ENCODE measurements around the gene GLYATL1B. TPM values are rescaled to one million over a fixed set of nuclear protein-coding genes. Genes with fewer than 3 reads are reported as not detected.
A peak's percentile ranks its signal among the peaks of the same experiment; 100 is the strongest.
"Not testable (repeated sequence)": the region's sequence is repeated elsewhere in the genome, so short reads cannot be mapped to it uniquely, and the experiment has no call there.

The GLYATL1B gene
- total RNA-seq (not detected), polyA plus RNA-seq (ENCODE audit: insufficient read depth in 1 of 8, insufficient read length in 8 of 8, low replicate concordance in 1 of 8) (under 1 TPM in 1 of 8 donors, not detected in 7; 0.14 TPM)
- long read RNA-seq, donor 1, result 0 reads
- long read RNA-seq, donor 2, result 0 reads
- long read RNA-seq, donor 3, result 0 reads
- long read RNA-seq, donor 4, result 0 reads
- long read RNA-seq, donor 5, result 0 reads
- long read RNA-seq, donor 6, result 0 reads
- long read RNA-seq, donor 7, result 0 reads
- long read RNA-seq, donor 8, result 0 reads
- long read RNA-seq, donor 9, result 0 reads
- long read RNA-seq, donor 10, result 0 reads
- long read RNA-seq, donor 11, result 0 reads

GRCh38 chr11:59086007-59086406 is at the start of gene GLYATL1B:
GLYATL1B (plus strand) TSS chr11:59086307; CDS start chr11:59086307, 0 bp downstream.
- H3K27ac ChIP-seq (ENCODE audit: low read length); H3K9me3 ChIP-seq (replicated peaks; ENCODE audit: control insufficient read depth, low read depth, low read length); DNase-seq; H3K4me3 ChIP-seq (ENCODE audit: low read length); H3K4me1 ChIP-seq (ENCODE audit: control insufficient read depth, insufficient read depth, low read length); H3K36me3 ChIP-seq (ENCODE audit: control insufficient read depth, insufficient read depth, low read length); H3K27me3 ChIP-seq (ENCODE audit: control insufficient read depth, insufficient read depth, low read length): not testable (repeated sequence)
- WGBS (ENCODE audit: insufficient coverage), result no CpG with 5 or more reads among the region's 5 CpGs

- H3K9me3 ChIP-seq (replicated peaks; ENCODE audit: control insufficient read depth, low read depth, low read length); H3K4me3 ChIP-seq (ENCODE audit: low read length); DNase-seq; H3K27ac ChIP-seq (ENCODE audit: low read length); H3K4me1 ChIP-seq (ENCODE audit: control insufficient read depth, insufficient read depth, low read length); H3K36me3 ChIP-seq (ENCODE audit: control insufficient read depth, insufficient read depth, low read length); H3K27me3 ChIP-seq (ENCODE audit: control insufficient read depth, insufficient read depth, low read length): not testable (repeated sequence)
- no CpG with 5 or more reads among the region's 2 CpGs for WGBS (ENCODE audit: insufficient coverage)
Observed at GRCh38 chr11:59036542-59036941, 49.6 kb upstream of the GLYATL1B start.

GRCh38 chr11:59037434-59037833 is 48.7 kb upstream of the GLYATL1B start:
- WGBS (ENCODE audit: insufficient coverage), result no CpG with 5 or more reads among the region's 1 CpG
- H3K4me1 ChIP-seq (ENCODE audit: control insufficient read depth, insufficient read depth, low read length); H3K9me3 ChIP-seq (replicated peaks; ENCODE audit: control insufficient read depth, low read depth, low read length); H3K4me3 ChIP-seq (ENCODE audit: low read length); H3K27ac ChIP-seq (ENCODE audit: low read length); H3K36me3 ChIP-seq (ENCODE audit: control insufficient read depth, insufficient read depth, low read length); H3K27me3 ChIP-seq (ENCODE audit: control insufficient read depth, insufficient read depth, low read length): not testable (repeated sequence)
- peak; percentile 73 for DNase-seq

GRCh38 chr11:59040607-59041006 is 45.5 kb upstream of the GLYATL1B start:
- DNase-seq, result no peak
- WGBS (ENCODE audit: insufficient coverage), result no CpG with 5 or more reads among the region's 3 CpGs
- Histone ChIP-seq H3K36me3 (ENCODE audit: control insufficient read depth, insufficient read depth, low read length) (no peaks in the 10 kb centered on the region), H3K27me3 (ENCODE audit: control insufficient read depth, insufficient read depth, low read length) (no peaks in the 10 kb centered on the region), H3K27ac (ENCODE audit: low read length) (no peak overlapping the region), H3K4me3 (ENCODE audit: low read length) (no peak overlapping the region), H3K9me3 (replicated peaks; ENCODE audit: control insufficient read depth, low read depth, low read length) (no peaks in the 10 kb centered on the region), H3K4me1 (ENCODE audit: control insufficient read depth, insufficient read depth, low read length) (peaks cover 2% of the 10 kb centered on the region)

- WGBS (ENCODE audit: insufficient coverage), result no CpG with 5 or more reads among the region's 1 CpG
- not testable (repeated sequence) for H3K9me3 ChIP-seq (replicated peaks; ENCODE audit: control insufficient read depth, low read depth, low read length); DNase-seq; H3K4me3 ChIP-seq (ENCODE audit: low read length); H3K4me1 ChIP-seq (ENCODE audit: control insufficient read depth, insufficient read depth, low read length); H3K27me3 ChIP-seq (ENCODE audit: control insufficient read depth, insufficient read depth, low read length); H3K36me3 ChIP-seq (ENCODE audit: control insufficient read depth, insufficient read depth, low read length); H3K27ac ChIP-seq (ENCODE audit: low read length)
Observed at GRCh38 chr11:59051383-59051782, 34.7 kb upstream of the GLYATL1B start.

GRCh38 chr11:59052355-59052754 is 33.8 kb upstream of the GLYATL1B start:
- not testable (repeated sequence) for H3K9me3 ChIP-seq (replicated peaks; ENCODE audit: control insufficient read depth, low read depth, low read length); DNase-seq; H3K27ac ChIP-seq (ENCODE audit: low read length); H3K4me1 ChIP-seq (ENCODE audit: control insufficient read depth, insufficient read depth, low read length); H3K27me3 ChIP-seq (ENCODE audit: control insufficient read depth, insufficient read depth, low read length); H3K36me3 ChIP-seq (ENCODE audit: control insufficient read depth, insufficient read depth, low read length); H3K4me3 ChIP-seq (ENCODE audit: low read length)
- 83% methylated on average over 1 of the region's 2 CpGs for WGBS (ENCODE audit: insufficient coverage)

- Histone ChIP-seq H3K27me3 (ENCODE audit: control insufficient read depth, insufficient read depth, low read length) (peaks cover 2% of the 10 kb centered on the region), H3K4me1 (ENCODE audit: control insufficient read depth, insufficient read depth, low read length) (peaks cover 5% of the 10 kb centered on the region), H3K36me3 (ENCODE audit: control insufficient read depth, insufficient read depth, low read length) (no peaks in the 10 kb centered on the region), H3K9me3 (replicated peaks; ENCODE audit: control insufficient read depth, low read depth, low read length) (no peaks in the 10 kb centered on the region), H3K27ac (ENCODE audit: low read length) (no peak overlapping the region), H3K4me3 (ENCODE audit: low read length) (no peak overlapping the region)
- WGBS (ENCODE audit: insufficient coverage), result no CpG with 5 or more reads among the region's 2 CpGs
- peak; percentile 28 for DNase-seq
Observed at GRCh38 chr11:59053387-59053786, 32.7 kb upstream of the GLYATL1B start.

GRCh38 chr11:59058120-59059033 is 27.7 kb upstream of the GLYATL1B start:
- H3K27me3 ChIP-seq (ENCODE audit: control insufficient read depth, insufficient read depth, low read length), result peaks cover 10% of the 10 kb centered on the region
- not testable (repeated sequence) for H3K36me3 ChIP-seq (ENCODE audit: control insufficient read depth, insufficient read depth, low read length); H3K27ac ChIP-seq (ENCODE audit: low read length); H3K4me1 ChIP-seq (ENCODE audit: control insufficient read depth, insufficient read depth, low read length); H3K9me3 ChIP-seq (replicated peaks; ENCODE audit: control insufficient read depth, low read depth, low read length)
- under 1% methylated on average over 14 of the region's 27 CpGs for WGBS (ENCODE audit: insufficient coverage)
- peak; percentile 97 for DNase-seq
- peak overlapping the region; percentile 29 for H3K4me3 ChIP-seq (ENCODE audit: low read length)

GRCh38 chr11:59060096-59060495 is 26.0 kb upstream of the GLYATL1B start:
- peaks cover 12% of the 10 kb centered on the region for H3K27me3 ChIP-seq (ENCODE audit: control insufficient read depth, insufficient read depth, low read length)
- not testable (repeated sequence) for H3K4me3 ChIP-seq (ENCODE audit: low read length); H3K36me3 ChIP-seq (ENCODE audit: control insufficient read depth, insufficient read depth, low read length); H3K4me1 ChIP-seq (ENCODE audit: control insufficient read depth, insufficient read depth, low read length); H3K9me3 ChIP-seq (replicated peaks; ENCODE audit: control insufficient read depth, low read depth, low read length); DNase-seq; H3K27ac ChIP-seq (ENCODE audit: low read length)
- WGBS (ENCODE audit: insufficient coverage), result 41% methylated on average over 3 of the region's 3 CpGs
